H1 (cell line): ENCODE data around the gene PDE4B. TPM values are rescaled to one million over a fixed set of nuclear protein-coding genes. Genes with fewer than 3 reads are reported as not detected.

Source experiments
- ATF3 ChIP-seq: IDR thresholded peaks from 2 replicates; pipeline ENCODE4 v1.6.1; 2011; ENCODE audit warnings: low read depth, mild to moderate bottlenecking, low read length; ENCODE audit not compliant: insufficient read depth
- CHD7 ChIP-seq: fragments of 300-600 bp; sonication (generic); IDR thresholded peaks from 2 replicates; pipeline ENCODE4 v1.7.1; 2012; ENCODE audit warnings: low read length, moderate library complexity, mild to moderate bottlenecking, inconsistent platforms; ENCODE audit not compliant: insufficient replicate concordance
- GABPA ChIP-seq: IDR thresholded peaks from 2 replicates; pipeline ENCODE4 v1.6.1; 2011; ENCODE audit warnings: mild to moderate bottlenecking, low read length, moderate library complexity, borderline replicate concordance; ENCODE audit not compliant: insufficient read depth
- HDAC6 ChIP-seq: IDR thresholded peaks from one replicate; pipeline ENCODE4 v1.7.1; 2012; ENCODE audit warnings: low read depth, mild to moderate bottlenecking, inconsistent platforms, low read length, moderate library complexity
- KDM4A ChIP-seq: IDR thresholded peaks from one replicate; pipeline ENCODE4 v1.7.1; 2012; ENCODE audit warnings: low read depth, mild to moderate bottlenecking, moderate library complexity, low read length, inconsistent platforms; ENCODE audit not compliant: severe bottlenecking
- MAFK ChIP-seq: IDR thresholded peaks from 2 replicates; pipeline ENCODE4 v1.6.1; 2012; ENCODE audit warnings: low read depth, mild to moderate bottlenecking, improper control_type of control experiment, low read length
- MAX ChIP-seq: IDR thresholded peaks from 2 replicates; pipeline ENCODE4 v1.6.1; 2012; ENCODE audit warnings: inconsistent platforms
- POLR2A ChIP-seq, 2 experiments: IDR thresholded peaks; 1 replicate in 1 of 2; 2 replicates in 1 of 2; pipeline ENCODE4 v1.6.1; 2011; ENCODE audit warnings: low read depth in 2 of 2, low read length in 2 of 2, mild to moderate bottlenecking in 2 of 2; ENCODE audit errors: control extremely low read depth in 1 of 2
- TAF1 ChIP-seq: IDR thresholded peaks from 2 replicates; pipeline ENCODE4 v1.6.1; 2011; ENCODE audit warnings: mild to moderate bottlenecking, low read depth, low read length
- ZNF274 ChIP-seq: IDR thresholded peaks from 2 replicates; pipeline ENCODE4 v1.7.0; 2012; ENCODE audit warnings: low read length, borderline replicate concordance; ENCODE audit errors: extremely low read depth
- polyA plus RNA-seq, 7 experiments: library from polyadenylated mRNA; depleted of rRNA in 3 of 7; stranded (reverse) in 5 of 7; unstranded in 2 of 7; fragments of >200 nt in 5 of 7; fragments of 200-250 nt in 2 of 7; gene quantifications; 1 replicate in 5 of 7; 2 replicates in 1 of 7; 4 replicates in 1 of 7; pipeline versions ENCODE4 v1.2.1 to v1.2.3, GENCODE V29; 2011 to 2013; ENCODE audit warnings: missing spikeins in 2 of 7, mixed read lengths in 2 of 7
- total RNA-seq: library from RNA; stranded (reverse); fragmentation: NEBNext Ultra II Directional; extraction: Animal tissue kit (Norgen Biotek cat#: 25700); gene quantifications from 2 replicates; pipeline ENCODE4 v1.2.1, GENCODE V29; 2021

Gene PDE4B
- total and polyA plus RNA-seq, 2 of the 8 experiments (the other 6 are each of a cell fraction or from before 2014, with no cell fraction given) = 5.0 to 15.1 TPM

- no peak for TF ChIP-seq CHD7
- no peak for TF ChIP-seq POLR2A (IDR thresholded peaks at IDR 0.05; ENCODE audit: control extremely low read depth in 1 of 2, low read depth in 2 of 2, low read length in 2 of 2)
- no peak for TF ChIP-seq HDAC6
- TF ChIP-seq GABPA = no peak
- TF ChIP-seq ZNF274 = no peak
- TF ChIP-seq ATF3 = no peak
- no peak for TF ChIP-seq KDM4A
- no peak for TF ChIP-seq TAF1
- no peak for TF ChIP-seq MAX
- TF ChIP-seq MAFK = no peak
Observed at GRCh38 chr1:66333466-66334199, 540.9 kb downstream of the PDE4B start (continued).
